GM23338 (cell line): ENCODE measurements around the gene LRR1.

ENCODE experiments used
- CREB1 ChIP-seq: fragments of 250-450 bp; sonication (Bioruptor Pico); IDR thresholded peaks from 2 replicates; pipeline ENCODE4 v1.5.0; 2020; ENCODE audit warnings: low read depth, mild to moderate bottlenecking, moderate library complexity
- CTCF ChIP-seq, 2 experiments: fragments of 200-600 bp in 1 of 2; sonication (generic) in 1 of 2; conservative IDR thresholded peaks; 2 replicates each; pipeline versions ENCODE4 v1.5.1 to v1.6.1; 2016 to 2017; ENCODE audit warnings: antibody characterized with exemption in 2 of 2, low read depth in 2 of 2, mild to moderate bottlenecking in 2 of 2, moderate library complexity in 1 of 2
- ETS1 ChIP-seq: IDR thresholded peaks from 2 replicates; pipeline ENCODE4 v1.6.1; 2016; ENCODE audit warnings: antibody characterized with exemption
- EZH2 ChIP-seq: fragments of 200-600 bp; sonication (generic); IDR thresholded peaks from one replicate; pipeline ENCODE4 v1.8.0; 2017; ENCODE audit warnings: antibody characterized with exemption, mild to moderate bottlenecking, low read depth; ENCODE audit not compliant: unreplicated experiment
- EZH2phosphoT487 ChIP-seq: fragments of 200-600 bp; sonication (generic); IDR thresholded peaks from one replicate; pipeline ENCODE4 v1.8.1; 2018; ENCODE audit warnings: antibody characterized with exemption; ENCODE audit not compliant: unreplicated experiment
- JUNB ChIP-seq: IDR thresholded peaks from one replicate; pipeline ENCODE4 v1.6.1; 2016; ENCODE audit warnings: antibody characterized with exemption; ENCODE audit not compliant: unreplicated experiment
- NANOG ChIP-seq: IDR thresholded peaks from 2 replicates; pipeline ENCODE4 v1.6.1; 2016; ENCODE audit warnings: antibody characterized with exemption, borderline replicate concordance
- POLR2AphosphoS5 ChIP-seq: IDR thresholded peaks from 2 replicates; pipeline ENCODE4 v1.6.1; 2016; ENCODE audit warnings: antibody characterized with exemption, low read depth
- REST ChIP-seq: IDR thresholded peaks from one replicate; pipeline ENCODE4 v1.6.1; 2018; ENCODE audit warnings: antibody characterized with exemption; ENCODE audit not compliant: unreplicated experiment
- STAT1 ChIP-seq: IDR thresholded peaks from one replicate; pipeline ENCODE4 v1.6.1; 2016; ENCODE audit warnings: antibody characterized with exemption; ENCODE audit not compliant: unreplicated experiment
- ZNF114 ChIP-seq: fragments of 250-450 bp; sonication (Bioruptor Pico); IDR thresholded peaks from 2 replicates; pipeline ENCODE4 v1.5.0; 2020; ENCODE audit warnings: mild to moderate bottlenecking, moderate library complexity
- ZNF331 ChIP-seq: fragments of 250-450 bp; sonication (Bioruptor Pico); IDR thresholded peaks from 2 replicates; pipeline ENCODE4 v1.5.0; 2020; ENCODE audit warnings: low read depth, mild to moderate bottlenecking, moderate library complexity

- TF ChIP-seq CTCF (conservative IDR thresholded peaks at IDR 0.05; ENCODE audit: low read depth in 2 of 2) (no peak), EZH2phosphoT487 (no peak), POLR2AphosphoS5 (no peak), EZH2 (no peak), JUNB (no peak), REST (no peak), NANOG (no peak), ZNF114 (no peak), CREB1 (no peak), ETS1 (no peak), STAT1 (no peak), ZNF331 (CRISPR knock-in tag) (no peak)
Observed at GRCh38 chr14:49566714-49567113, 32.0 kb upstream of the LRR1 start.
